Fibroblast of skin of right biceps (primary cell): Measurements from ENCODE around the gene SCML2.
"Not testable (repeated sequence)": the region's sequence is repeated elsewhere in the genome, so short reads cannot be mapped to it uniquely, and the experiment has no call there.

Experiments used
- DNase-seq: peaks from one replicate; pipeline ENCODE4 v3.0.0-alpha.2; 2013

Gene SCML2

DNA sequence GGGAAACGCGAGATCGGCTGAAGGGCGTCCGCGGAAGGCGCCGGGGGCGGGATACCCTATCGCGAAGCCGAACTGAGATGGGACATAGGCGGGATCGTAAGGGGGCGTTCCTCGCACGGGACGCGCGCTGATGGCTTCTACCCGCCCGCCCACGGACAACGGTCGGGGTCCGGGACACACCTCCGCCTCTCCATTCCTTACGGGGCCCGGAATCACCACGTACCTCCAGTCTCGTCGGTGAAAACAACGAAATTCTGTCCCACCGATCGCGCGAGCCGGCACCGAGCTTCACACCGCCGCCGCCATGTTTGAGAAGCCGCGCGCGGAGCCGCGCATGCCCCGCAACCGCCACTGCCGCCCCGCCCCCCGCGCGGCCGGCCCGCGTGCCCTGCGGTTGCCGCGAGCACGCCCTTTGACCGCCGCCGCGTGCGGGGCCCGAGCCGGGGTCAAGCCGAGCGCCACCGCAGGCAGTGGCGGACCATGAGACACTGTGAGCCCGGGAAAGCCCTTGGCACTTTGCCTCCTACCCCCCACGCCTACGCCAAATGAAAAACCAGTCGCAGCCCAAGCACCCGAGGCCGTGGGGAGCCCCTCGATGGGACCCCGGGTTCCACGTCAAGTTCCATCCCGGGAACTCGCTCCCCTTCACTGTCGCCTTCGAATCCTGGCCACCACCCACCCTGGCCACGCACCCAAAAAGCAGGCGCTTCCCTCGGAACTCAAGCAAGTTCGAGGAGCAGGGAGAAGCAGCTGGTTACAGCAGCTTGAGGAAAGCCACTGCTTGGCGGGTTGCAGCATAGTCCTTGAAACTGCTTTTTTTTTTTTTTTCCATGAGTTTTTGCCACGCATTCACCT lies at the start of gene SCML2:
Gene SCML2 (minus strand): TSS at position 320 of the 855 bp plus-strand sequence. CDS start 20,617 bp downstream, outside the sequence.
- peak; percentile 43 for DNase-seq

DNA sequence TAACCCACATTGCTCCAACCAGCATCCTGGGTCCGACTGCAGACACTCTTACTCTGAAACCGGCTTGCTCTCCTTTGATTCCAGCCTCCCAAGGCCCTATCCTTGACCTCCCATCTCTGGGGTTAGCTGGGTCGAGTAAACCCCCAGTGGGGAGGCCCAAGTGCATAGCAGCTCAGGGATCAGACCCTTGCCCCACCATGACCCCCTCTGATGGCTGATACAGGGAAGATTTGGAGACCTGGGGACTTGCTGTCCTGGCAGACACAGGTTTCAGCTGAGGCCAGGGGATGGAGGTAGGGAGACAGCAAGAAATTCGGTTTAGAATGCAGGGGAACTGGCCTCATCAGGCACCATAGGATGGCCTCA lies 47.3 kb upstream of the SCML2 start:
- no peak for DNase-seq

DNA sequence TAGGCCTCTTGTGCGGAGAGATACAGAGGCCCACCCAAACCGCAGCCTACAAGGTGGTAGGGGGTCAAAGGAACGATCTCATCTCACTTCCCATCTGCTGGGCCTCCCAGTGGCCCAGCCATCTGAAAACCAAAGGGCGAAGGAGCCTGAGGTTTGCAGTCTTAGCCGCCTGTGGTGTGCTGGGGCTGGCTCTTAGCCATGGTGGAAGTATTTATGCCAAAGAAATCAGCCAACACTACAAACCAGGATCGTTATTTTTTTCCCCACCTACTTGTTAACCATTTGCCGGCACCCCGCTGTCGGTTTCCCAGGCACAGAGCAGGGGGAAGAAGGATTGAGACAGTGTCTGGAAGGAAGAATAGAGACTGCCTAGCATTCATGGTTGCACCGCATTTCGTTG lies 40.0 kb upstream of the SCML2 start:
- no peak for DNase-seq

DNA sequence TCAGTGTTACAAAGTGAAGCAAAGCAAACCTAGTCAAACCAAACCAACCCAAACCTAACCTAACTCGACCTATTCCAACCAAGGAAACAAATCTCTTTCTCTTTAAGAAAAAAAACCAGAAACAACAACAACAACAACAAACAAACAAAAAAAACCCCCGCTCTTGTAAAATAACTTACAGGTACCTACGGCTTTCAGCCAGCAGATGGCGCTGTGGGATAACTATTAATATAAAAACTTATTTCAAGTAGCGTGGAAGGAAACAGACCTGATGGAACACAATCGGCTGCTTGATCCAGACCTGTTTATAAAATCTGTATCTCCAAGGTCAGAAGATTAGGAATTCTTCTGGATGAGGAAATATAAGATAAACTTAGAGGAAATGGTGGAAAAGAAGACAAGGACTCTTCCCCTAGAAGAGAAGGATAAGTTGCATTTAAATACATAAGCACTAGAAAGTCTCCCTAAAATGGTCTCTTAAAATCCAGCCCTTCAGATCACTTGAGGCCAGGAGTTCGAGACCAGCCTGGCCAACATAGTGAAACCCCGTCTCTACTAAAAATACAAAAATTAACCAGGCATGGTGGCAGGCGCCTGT lies 36.6 kb upstream of the SCML2 start:
- DNase-seq, result peak; percentile 35

DNA sequence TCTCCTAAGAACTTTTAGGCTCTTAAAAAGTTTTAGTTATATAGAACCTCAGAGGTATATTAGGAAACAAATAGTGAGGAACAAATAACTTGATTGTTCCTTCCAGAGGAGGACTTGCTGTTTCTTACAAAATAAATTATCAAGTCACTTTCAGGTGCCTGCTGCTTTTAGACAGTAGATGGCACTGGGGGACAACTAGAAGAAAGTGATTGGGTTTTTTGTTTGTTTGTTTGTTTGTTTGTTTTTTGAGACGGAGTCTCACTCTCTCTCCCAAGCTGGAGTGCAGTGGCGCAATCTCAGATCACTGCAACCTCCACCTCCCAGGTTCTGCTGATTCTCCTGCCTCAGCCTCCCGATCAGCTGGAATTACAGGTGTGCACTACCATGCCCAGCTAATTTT lies 35.5 kb upstream of the SCML2 start:
- no peak for DNase-seq

DNA sequence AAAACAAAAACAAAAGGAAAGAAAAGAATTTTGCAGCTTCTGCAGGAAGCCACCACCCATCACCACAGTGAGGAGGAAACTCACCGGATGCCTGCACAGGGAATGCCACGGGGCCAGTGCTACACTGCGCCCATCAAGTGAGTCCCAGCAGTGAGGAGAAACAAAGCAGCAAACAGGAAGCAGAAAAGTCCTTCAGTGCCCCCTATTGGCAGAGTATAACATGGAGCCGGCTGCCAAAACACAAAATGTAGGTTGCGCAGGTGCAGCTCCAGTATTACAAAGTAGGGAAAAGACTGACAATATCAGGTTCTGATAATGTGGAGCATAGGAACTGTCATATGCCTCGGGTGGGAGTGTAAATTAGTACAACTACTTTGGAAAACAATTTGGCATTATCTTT lies 23.3 kb upstream of the SCML2 start:
- peak; percentile 15 for DNase-seq

GRCh38 chrX:18375131-18375805 lies 20.8 kb upstream of the SCML2 start:
- DNase-seq, result not testable (repeated sequence)

DNA sequence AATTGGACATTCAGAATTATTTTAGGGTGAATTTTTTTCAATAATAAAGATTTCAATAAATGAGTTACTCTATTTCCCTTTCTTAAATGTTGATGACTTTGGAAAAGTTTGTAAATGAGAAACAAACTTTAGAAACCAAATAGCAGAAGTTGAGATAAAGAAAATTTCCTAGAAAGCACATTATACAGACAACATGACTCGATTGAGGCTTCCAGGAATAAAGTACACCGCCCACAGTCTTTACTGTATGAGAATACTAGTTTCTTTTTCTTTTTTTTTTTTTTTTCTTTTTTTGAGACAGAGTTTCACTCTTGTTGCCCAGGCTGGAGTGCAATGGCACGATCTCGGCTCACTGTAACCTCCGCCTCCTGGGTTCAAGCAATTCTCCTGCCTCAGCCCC lies 14.6 kb upstream of the SCML2 start:
- not testable (repeated sequence) for DNase-seq

DNA sequence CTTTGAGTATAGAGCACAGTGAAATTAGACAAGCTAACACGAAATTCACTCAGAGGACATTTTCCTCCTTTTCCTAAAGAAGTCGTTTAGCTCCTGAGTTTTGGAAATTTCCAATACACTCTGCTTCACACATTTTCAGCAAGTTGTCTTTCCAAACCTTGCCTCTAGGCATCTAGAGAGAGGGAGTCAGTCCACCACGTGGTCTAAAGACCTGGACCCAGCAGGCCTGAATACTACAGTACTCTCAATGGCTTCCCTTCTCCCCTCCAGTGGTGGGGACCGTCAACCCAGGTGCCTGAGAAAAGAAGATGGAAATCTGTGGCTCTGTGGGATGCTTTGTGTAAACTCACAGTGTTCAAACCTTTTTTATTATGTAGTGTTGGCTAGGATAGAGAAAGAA lies 13.9 kb upstream of the SCML2 start:
- DNase-seq, result no peak

DNA sequence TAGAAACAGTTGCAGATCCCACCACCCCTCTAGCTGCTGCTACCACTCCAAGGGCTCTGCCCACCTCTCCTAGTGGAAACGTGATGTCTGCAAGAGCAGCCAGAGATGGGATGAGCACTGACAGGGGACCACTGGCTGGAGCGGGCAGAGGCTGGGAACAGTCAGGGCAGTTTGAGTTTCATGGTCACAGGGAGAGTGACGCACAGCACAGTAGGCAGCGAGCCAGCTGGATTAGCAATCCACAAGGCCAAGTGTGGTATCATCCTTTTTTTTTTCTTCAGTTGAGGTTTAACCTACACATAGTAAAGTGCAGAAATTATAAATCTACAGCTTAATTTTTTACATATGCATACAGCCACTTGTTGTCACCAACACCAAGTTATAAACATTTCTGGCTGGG lies 6.4 kb upstream of the SCML2 start:
- DNase-seq, result no peak

DNA sequence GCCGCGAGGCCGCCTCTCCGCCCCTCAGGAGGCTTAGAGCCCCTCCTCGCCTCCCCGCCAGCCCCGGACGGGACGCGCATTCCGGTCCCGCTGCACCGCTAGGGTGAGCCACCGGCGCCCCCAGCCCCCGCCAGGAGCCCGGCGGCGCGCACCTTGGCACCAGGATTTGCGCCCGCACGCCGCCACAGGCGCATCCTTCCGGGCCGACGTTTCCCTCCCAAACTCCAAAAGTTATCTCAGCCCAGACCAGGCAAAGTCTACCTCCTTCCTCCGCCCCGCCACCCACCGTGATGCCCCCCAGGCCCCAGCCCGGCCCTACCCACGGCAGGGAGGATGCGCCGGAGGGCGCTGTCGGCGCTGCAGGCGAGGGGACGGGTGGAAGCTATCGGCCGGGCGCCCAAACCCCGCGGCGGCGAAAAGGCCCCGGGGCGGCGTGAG lies 538 bp downstream of the SCML2 start:
- DNase-seq, result peak; percentile 4

GRCh38 chrX:18351784-18352183 lies 2.7 kb downstream of the SCML2 start:
- DNase-seq, result no peak

- DNase-seq, result peak; percentile 9
These were observed 6.4 kb downstream of the SCML2 start for GRCh38 chrX:18348047-18348446.

DNA sequence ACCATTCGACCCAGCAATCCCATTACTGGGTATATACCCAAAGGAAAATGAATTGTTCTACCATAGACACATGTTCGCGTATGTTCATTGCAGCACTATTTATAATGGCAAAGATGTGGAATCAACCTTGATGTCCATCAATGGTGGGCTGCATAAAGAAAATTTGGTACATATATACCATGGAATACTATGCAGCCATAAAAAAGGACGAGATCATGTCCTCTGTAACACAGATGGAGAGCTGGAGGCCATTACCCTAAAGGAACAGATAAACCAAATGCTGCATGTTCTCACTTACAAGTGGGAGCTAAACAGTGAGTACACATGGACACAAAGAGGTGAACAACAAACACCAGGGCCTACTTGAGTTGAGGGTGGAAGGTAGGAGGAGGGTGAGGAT lies 45.1 kb downstream of the SCML2 start:
- DNase-seq, result no peak

DNA sequence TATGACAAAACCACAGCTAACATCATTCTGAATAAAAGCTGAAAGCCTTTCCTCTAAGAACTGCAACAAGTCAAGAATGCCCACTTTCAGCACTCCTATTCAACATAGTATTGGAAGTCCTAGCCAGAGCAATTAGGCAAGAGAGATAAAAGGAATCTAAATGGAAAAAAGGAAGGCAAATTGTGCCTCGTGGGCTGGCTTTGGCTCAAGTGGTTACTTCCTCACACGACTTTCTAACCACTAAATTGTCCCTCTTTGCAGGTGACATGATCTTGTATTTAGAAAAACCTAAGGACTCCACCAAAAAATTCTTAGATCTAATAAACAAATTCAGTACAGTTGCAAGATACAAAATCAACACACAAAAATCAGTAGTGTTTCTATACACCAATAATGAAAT lies 57.2 kb downstream of the SCML2 start:
- DNase-seq, result no peak

GRCh38 chrX:18294893-18295292 lies 59.6 kb downstream of the SCML2 start:
- DNase-seq, result no peak

GRCh38 chrX:18291006-18291545 lies 63.4 kb downstream of the SCML2 start:
- peak; percentile 42 for DNase-seq

GRCh38 chrX:18290200-18290599 lies 64.3 kb downstream of the SCML2 start:
- DNase-seq, result peak; percentile 22

DNA sequence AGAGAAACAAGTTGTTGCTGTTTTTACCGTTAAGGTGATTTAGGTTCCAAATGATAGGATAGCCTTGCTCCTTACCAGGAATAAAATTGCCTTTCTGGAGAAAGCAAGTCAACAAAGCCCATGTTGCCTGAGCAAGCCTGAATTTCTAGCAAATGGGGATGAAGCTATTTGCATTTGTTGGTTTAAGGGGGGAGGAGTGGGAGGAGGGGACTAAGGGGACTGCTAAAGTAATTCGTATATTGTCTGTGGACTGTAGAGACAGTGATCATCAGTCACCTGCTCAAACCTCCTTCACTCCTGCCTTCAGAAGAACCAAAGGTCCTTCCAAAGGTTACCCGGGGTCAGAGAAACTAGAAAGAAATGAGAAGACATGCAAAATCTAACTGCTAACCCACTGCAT lies 65.8 kb downstream of the SCML2 start:
- DNase-seq, result no peak

DNA sequence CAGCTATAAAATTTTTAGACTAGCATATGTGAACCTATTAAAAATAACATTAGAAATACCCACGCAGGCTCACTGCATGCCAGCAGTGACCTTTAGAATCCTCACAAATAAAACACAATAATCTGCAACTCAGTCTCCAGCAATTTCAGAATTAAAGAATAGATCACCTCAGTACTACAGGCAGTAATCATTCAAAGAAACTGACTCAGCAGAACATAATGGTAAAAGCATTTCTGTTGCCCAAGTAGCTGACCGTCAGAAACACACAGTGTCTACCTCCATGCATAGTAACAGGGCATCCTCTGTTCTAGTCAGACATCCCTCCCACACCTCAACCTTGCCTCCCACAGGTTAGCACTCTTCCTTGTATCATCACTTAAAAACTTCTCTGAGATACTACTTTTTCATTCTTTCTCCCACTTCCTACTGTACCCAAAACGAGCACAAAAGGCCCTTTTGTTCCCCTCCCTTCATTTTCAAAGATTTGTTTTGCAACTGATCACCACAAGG lies 68.1 kb downstream of the SCML2 start:
- no peak for DNase-seq

GRCh38 chrX:18278449-18278848 lies 76.0 kb downstream of the SCML2 start:
- DNase-seq, result no peak

DNA sequence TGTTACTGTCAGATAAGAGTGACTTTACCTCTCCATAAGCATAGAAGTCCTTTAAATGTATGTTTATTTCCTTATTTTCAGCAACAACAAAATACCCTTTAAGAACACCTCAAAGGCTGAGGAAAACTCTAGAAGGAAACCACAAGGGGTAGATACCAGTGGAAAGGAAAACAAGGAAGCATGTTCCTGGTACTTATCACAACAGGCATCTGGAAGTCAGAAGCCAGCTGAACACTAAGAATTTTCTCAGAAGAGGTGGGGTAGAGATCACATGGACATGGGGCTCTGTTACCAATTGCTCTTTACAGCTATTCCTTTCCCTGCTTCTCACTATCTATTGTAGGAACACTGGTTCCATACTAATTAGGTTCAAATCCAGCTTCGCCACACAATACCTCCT lies 82.3 kb downstream of the SCML2 start:
- DNase-seq, result no peak

DNA sequence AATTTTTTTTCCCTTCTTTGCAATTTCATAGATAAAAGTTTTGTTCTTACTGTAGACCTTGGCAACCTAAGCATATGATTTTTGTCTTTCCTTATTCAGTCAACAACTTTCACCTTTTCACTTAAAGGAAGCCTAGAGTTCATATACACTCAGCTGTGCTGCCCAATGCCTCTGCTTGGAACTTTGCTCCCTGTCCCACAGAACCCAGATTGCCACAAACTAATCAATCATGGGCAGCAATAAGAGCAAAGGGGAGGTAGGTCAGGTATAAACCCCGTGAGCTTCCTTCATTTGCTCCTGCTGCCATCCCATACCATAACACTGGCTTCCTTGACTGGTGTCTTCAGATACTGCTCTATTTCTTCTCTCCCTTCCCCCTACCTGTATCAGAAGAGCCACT lies 82.8 kb downstream of the SCML2 start:
- DNase-seq, result no peak

GRCh38 chrX:18271309-18271708 lies 83.2 kb downstream of the SCML2 start:
- no peak for DNase-seq
